ENCODE results near the gene PDPK1.
"Not testable (repeated sequence)": the region's sequence is repeated elsewhere in the genome, so short reads cannot be mapped to it uniquely, and the experiment has no call there.

Gene PDPK1

DNA sequence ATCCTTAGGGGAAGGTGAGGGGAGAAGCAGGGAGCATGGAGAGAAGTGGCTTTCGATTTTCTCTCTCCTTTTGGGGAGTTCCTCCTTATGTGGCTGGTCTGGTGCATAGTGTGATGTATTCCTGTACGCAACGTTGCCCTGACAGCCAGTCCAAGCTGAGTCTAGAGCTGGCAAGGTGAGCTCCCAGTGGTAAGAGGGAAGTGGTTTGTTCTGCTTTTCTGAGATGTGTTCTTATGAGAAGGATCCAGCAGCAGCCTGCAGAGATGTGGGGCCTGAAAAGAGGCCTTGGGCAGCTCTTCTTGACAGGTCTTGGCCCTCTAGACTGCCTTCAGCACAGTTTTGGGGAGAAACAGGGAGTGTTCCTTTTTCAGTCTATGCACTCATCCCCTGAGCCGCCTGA lies 3.1 kb downstream of the PDPK1 start:
- DNase-seq (ENCODE audit: low read depth, low spot score): not testable (repeated sequence)

DNA sequence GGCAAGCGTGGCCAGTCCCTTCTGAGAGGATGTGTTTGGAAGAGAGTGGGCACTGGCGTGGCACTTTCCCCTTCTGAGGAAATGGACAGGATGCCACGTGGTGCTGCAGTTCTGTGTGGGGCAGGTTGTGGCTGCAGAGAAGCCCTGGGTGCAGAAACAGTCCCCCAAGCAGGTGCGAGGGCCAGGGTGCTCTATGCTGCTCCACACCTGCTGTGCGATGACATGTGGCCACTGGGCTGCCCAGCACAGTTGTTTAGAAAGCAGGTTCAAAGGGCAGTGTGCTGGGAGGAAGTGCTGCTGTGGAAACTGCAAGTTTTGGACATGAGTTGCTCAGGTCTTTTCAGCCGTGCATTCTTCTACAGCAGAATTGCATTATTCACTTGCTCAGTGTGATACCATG lies 3.6 kb downstream of the PDPK1 start:
- not testable (repeated sequence) for DNase-seq (ENCODE audit: low read depth, low spot score)

DNA sequence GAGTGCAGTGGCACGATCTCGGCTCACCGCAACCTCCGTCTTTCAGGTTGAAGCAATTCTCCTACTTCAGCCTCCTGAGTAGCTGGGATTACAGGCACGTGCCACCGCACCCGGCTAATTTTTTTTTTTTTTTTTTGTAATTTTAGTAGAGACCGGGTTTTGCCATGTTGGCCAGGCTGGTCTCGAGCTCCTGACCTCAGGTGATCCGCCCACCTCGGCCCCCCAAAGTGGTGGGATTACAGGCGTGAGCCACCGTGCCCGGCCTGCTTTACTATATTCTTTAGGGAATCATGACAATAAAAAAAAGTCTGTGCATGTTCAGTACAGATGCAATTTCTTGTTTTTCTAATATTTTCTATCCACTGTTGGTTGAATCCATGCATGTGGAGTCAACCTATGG lies 6.0 kb downstream of the PDPK1 start:
- DNase-seq (ENCODE audit: low read depth, low spot score): not testable (repeated sequence)

DNA sequence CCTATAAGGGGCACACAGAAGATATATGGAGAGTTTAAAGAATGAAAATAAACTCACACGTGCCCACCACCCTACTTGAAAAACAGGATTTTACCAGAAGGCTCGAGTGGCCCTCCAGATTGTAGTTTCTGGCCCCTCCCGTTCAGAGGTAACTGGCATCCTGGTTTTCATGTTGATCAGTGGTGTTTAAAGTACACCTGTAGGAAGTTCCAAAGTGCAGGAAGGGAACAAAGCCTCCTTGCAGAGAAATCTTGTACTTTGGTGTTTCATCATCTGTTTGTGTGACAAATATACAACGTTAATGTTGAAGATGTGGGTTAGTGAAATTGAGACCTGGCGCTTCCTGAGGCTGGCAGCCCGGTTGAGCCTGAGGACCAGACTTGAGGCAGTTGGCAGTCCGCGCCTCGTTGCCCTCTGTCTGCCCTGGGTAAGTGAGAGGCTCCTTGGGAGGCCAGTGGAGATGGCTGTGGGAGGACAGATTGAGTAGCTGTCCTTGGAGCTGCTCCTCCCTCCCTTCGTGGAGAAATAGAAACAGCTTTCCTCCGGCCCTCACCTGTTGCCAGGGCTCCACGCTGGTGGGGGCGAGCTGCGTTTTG lies 12.6 kb downstream of the PDPK1 start:
- DNase-seq (ENCODE audit: low read depth, low spot score): not testable (repeated sequence)

DNA sequence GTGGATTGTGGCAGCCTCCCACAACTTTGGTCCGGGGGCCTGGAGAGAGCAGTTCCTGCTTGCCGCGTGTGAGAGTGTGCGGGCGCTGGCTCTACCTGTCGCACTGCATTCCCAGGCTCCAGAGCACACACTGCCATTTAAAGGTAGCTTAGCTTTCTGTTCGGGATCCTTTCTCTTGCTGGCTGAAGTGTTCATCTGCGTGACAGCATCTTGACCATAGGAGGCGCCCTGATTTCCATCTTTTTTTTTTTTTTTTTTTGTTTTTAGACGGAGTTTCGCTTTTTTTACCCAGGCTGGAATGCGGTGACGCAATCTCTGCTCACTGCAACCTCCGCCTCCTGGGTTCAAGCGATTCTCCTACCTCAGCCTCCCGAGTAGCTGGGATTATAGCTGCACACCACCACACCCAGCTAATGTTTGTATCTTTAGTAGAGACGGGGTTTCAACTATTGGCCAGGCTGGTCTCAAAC lies 13.6 kb downstream of the PDPK1 start:
- not testable (repeated sequence) for DNase-seq (ENCODE audit: low read depth, low spot score)

DNA sequence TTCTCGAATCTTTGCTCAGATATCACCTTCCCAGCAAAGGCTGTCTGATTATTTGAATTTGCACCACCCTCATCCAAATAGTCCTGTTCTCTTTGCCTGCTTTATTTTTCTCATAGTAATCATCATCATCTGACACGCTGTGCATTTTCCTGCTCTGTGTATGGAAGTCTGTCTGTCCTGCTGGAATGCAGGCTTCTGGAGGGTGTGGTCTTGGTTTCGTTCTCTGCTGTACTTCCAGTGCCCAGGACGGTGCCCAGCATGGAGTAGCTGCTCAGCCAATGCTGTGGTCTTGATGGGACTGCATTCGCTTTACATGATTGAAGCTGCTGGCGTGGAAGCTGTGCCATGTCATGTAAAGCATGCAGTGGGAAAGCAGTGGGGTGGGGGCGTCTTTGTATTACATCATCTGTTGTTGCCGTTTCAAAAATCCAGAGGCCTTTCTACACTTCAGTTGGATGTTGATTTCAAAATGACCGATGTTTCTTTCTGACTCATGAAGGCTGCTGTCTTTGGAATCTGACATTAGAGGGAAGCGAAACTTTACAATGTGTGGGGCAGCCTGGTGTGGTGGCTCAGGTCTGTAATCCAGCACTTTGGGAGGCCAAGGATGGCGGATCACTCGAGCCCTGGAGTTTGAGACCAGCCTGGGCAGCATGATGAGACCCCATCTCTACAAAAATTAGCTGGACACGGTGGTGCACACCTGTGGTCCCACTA lies 17.0 kb downstream of the PDPK1 start:
- not testable (repeated sequence) for DNase-seq (ENCODE audit: low read depth, low spot score)

DNA sequence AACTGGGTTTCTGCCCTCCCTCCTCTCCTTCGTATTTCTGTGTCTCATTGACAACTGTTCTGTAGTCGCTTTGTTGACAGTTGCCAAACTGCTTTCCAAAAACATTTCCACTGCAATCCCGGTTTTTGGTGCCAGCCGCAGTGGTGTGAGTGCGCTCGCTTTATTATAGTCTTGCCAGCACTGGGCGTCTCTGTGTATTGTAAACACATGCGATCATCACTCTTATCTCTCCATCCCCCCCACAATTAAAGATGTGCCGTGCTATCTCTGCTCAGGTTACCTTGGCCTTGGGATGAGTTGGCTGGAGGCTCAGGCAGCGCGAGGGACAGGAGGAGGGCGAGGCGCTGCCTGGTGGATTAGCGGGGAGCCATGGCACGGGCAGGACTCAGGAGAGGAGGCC lies 19.3 kb downstream of the PDPK1 start:
- not testable (repeated sequence) for DNase-seq (ENCODE audit: low read depth, low spot score)

DNA sequence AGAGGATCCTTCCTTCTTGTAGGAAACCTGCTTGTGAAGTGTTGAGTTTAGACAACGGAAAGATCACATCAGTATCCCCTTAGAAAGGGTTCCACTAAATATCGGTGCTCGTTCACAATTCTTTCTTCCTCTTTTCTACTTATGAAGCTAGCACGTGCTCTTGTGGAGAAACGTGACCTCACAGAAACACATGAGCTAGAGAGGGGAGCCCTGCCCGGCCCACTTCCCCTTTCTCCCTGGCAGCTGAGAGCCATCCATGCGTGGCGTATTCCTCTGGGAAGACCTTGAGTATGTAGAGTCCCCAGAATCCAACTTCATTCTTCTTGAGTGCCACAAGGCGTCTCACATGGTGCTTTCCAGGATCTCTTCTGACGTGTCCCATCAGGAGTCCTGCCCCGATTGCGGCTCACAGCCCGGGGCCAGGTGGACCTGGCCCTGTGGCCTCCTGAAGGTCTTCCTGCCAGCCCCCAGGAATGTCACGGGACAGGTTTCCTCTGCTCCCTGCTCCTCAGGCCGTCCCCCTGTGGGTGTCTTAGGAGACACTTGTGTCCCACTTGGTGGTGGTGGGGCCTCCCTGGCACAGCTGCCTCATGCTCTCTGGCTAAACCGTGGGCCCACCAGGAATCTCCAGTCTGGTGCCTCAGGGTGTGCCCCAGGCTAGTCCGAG lies 22.4 kb downstream of the PDPK1 start:
- DNase-seq (ENCODE audit: low read depth, low spot score): not testable (repeated sequence)

DNA sequence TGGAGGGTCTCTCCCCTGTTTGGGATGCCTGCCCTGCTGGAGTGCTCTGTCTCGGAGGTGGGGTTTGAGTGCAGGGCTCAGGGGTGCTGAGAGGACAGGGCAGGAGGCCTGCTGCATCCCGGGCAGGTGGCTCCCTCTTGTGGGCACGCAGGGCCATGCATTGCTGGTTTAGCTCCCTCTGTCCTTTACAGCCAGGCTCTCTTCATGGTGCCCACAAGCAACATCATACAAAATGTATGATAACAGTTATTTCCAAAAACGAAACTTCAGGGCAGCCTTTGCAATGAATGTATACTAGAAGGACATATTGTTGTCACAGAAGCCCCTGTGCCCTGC lies 22.9 kb downstream of the PDPK1 start:
- not testable (repeated sequence) for DNase-seq (ENCODE audit: low read depth, low spot score)

DNA sequence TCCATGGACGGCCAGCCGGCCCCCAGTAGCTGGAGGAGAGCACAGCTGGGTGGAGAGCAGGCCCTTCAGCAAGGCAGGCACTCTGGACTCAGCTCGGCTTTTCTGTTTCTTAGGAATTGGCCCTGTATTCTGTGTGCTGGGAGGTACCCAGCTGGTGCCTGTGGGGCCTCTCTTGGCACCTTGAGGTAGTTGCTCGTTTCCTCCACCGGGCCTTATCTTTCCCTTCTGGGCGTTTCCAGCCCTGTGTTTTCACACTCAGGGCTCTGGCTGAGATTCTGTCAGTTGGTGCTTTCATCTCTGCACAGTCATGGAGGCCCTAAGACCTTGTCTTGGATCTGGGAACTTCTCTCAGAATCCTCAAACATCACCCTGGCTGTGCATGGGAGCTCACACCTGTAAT lies 29.7 kb downstream of the PDPK1 start:
- DNase-seq (ENCODE audit: low read depth, low spot score): not testable (repeated sequence)

DNA sequence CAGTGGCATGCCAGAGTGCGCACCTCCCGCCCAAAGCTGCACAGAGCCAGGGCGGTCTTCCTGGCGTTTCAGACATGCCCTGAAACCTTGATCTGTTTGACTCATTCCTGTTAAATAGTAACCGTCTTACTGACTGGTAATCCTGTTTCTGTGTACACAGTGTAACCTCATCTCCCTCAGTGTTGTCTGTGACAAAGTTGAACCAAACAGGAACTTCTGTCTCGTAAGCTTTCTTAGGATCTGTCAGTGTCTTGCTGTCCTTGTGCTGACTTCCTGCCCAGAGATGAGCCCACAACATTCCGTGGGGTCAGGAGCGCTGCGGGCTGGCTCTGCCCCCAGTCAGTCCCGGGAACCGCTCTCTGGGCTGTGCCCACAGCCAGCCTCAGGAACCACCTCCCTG lies 30.8 kb downstream of the PDPK1 start:
- DNase-seq (ENCODE audit: low read depth, low spot score): not testable (repeated sequence)

DNA sequence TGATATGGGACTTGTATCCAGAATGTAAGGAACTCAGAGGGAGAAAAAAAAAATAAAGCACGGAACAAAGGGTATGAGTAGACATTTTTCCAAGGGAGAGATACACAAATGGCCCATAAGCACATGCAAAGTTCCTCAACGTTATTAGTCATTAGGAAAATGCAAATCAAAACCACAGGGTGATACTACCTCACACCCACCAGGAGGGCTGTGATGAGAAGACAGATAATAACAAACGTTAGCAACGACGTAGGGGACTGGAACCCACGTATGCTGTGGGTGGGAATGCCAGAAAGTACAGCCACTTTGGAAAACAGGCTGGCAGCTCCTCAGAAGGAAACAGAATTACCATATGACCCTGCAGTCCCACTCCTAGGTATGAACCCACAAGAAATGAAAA lies 34.9 kb downstream of the PDPK1 start:
- not testable (repeated sequence) for DNase-seq (ENCODE audit: low read depth, low spot score)

DNA sequence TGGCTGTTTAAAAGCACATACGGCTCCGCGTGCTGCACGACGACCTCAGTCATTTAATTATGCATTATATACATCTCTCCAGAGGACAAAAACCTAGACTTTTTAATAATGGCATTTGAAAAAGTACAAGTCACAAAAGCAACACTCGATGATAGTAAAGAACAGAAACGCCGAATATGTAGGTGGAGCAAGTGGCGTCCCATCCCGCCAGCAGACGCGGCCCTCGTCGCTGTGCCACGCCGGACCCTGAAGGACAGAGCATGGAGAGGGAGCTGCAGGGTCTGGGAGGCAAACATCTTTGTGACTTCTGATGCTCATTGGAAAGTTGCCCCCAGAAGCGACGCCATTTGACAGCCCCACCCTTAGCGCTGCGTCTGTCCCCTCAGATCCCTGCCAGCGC lies 38.0 kb downstream of the PDPK1 start:
- not testable (repeated sequence) for DNase-seq (ENCODE audit: low read depth, low spot score)

DNA sequence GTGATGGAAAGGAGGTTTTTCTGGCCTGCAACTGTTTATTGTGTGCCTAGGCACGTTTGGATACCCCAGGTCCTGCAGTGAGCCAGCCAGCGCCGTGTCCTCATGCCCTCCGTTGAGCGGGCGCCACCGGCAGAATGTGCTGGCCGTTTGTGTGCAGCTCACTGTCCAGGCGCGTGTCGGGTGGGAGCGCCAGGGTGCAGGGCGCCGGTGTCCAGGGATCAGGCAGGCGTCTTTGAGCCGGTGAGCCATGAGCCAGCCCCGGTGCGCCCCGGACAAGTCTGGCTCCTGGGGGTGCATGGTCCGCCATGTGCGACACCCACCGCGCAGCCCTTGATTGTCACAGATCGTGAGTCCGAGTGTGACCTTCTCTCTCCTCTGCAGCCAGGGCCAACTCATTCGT lies 39.2 kb downstream of the PDPK1 start:
- DNase-seq (ENCODE audit: low read depth, low spot score): not testable (repeated sequence)

DNA sequence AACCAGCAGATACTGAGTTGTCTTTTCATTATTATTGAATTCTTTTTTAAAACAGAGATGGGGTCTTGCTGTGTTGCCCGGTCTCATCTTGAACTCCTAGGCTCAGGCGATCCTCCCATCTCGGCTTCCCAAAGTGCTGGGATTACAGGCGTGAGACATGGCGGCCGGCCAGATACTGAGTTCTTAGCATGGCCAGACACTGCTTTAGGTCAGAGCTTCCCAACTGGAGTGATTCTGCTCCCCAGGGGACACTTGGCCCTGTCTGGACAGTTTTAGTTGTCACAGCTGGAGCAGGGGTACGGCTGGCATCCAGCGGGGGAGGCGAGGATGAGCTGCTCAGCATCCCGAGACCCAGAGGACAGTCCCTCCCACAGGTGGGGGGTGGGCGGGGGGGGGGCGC lies 41.1 kb downstream of the PDPK1 start:
- not testable (repeated sequence) for DNase-seq (ENCODE audit: low read depth, low spot score)

DNA sequence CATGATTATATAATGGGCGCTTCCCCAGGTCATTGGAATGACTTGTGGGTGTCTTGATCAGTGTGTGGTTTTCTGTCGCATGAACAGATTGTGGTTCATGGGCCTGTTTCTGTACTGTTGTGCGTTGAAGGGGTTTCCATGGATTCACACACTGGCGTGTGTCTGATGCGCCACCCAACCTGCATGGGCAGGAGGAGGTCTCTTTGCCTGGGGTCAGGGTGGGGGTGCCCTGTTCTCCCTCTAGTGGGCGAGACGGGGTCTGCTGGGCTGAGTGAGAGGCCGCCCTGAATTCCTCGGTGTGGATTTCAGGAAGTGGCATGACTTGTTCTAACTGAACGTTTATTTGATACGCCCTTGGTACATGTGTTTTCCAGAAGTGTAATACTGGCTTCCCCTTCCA lies 42.3 kb downstream of the PDPK1 start:
- not testable (repeated sequence) for DNase-seq (ENCODE audit: low read depth, low spot score)

DNA sequence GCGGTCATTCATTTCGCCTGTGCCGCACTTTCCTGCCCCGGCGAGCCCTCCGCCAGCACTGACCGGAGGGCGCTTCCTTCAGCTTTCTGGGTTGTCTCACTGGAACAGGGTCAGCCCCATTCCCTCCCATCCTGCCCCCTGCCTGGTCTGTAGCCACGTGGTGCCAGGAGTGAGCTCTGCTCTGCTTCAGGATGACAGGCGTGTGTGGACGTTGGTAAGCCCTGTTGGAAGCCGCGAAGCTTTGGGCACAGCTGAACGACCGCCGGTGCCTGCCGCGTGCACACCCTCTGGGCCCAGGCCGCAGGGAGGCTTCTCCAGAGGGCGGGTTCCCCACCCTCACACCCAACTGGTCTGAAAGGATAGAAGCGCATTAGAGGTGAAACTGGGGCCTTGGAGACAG lies 43.0 kb downstream of the PDPK1 start:
- DNase-seq (ENCODE audit: low read depth, low spot score): not testable (repeated sequence)

DNA sequence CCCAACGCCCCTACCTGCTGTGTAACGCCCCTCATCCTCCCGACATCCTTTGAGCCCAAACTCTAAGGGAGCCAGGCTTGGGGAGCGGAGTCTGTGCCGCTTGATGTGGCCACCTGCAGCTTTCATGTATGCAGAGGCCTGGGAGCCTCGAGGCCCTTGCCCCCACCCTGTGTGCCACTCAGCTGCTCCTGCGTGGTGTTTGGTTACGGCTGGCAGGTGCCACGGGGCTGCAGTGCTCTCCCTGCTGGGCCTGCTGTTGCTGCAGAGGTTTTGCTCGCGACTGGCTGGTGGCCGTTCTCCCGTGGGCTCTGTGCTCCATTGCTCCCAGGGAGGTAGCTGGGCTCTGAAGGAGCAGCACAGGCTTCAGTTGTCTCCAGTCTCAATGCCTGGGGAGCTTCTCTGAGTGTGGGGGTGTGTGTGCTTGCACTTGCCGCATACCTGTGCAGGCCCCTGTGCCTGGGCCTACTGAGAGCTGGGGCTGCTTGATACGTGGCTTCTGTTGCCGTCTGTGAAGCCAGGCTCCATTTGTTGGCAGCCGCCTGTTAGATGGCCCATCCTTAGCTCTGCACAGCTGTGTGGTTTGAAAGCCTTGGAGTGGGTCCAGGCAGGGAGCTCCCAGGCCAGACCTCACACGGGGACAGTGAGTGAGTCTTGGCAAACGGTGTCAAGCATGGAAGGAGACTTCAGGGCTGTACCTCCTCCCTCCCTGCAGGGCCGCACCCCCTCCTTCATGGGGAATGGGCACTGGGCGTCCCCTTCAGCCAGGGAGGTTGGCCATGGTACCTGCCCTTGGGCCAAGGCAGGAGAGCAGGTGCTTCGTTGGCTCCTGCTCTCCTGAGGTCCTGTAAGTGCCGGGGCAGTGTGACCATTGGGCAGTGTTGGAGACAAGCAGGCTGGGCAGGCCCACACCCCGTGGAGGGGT lies 47.2 kb downstream of the PDPK1 start:
- no peak for DNase-seq (ENCODE audit: low read depth, low spot score)

DNA sequence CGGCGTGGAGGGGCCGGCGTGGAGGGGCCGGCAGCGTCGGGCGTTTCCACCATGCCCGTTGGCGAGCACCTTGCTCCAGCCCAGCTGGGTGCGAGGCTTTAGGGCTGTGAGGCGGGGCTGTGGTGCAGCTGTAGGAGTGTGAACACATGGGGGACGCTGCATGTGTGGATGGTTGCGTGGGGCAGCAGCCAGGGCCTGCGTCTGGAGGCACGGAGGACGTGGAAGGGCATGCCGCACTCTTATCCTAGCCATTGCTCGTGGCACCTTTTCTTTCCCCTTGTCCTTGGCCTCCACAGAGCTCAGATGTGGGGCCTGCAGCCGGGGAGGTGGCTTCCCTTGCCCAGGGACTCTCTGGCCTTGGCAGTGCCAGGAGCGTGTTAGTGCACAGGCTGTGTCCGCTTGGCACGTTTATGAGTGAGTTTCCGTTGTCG lies 47.8 kb downstream of the PDPK1 start:
- DNase-seq (ENCODE audit: low read depth, low spot score): no peak

DNA sequence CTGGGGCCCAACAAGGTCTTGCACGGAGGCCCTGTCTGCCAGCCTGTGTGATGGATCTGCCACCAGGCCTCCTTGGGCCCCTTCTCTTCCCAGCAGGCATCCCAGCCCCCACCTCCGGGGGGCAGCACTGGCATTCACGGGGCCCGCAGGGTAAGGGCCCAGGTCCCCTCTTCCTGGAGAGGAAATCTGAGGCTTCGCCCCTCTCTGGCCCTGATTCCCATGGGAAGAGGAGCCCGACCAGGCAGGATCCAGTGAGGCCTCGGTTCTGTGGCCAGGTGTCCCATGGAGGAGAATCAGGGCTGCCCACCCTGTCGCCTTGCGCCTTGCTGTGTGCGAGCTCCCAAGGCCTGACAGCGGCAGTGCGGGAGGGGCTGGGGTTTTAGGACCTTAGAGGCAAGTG lies 48.4 kb downstream of the PDPK1 start:
- DNase-seq (ENCODE audit: low read depth, low spot score): no peak

DNA sequence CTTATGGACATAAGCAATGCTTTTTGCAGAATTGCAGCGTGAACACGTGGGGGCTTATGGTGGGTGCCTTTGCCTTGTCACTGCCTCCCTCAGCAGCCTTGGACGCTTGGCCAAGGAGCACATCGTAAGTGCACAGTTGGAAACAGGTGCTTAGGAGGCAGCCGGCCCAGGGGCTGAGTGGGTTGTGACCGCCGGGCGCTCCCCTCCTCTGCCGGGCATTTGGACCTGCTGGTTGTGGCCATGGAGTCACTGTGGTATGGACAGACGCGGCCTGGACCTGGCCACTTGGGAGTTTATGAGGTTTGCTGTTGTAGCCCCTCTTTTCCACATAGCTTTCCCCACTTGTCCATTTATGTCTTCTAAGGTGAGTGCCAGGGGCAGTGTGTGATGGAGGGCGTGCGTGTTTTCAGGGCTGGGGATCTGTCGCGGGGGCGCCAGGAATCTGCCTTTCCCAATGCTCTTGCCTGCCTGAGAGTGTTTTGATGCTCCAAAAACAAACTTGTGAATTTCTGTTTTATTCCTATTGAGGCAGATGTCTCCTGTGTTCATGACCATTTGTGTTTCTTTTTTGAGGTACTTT lies 49.2 kb downstream of the PDPK1 start:
- no peak for DNase-seq (ENCODE audit: low read depth, low spot score)

Measured in smooth muscle cell of the brain vasculature (primary cell).